NCI-H2196 treated with DMSO at 0.1 percent for 48 hours (cell line): ENCODE results near the gene MED4.
A peak's percentile ranks its signal among the peaks of the same experiment; 100 is the strongest.

ENCODE experiments used
- DNase-seq: peaks from one replicate; lab custom pipeline; 2025; ENCODE audit not compliant: unreplicated experiment; lab: John Stamatoyannopoulos, UW

MED4 gene

GRCh38 chr13:48038761-48039160, 56.1 kb downstream of the MED4 start:
- DNase-seq: no peak

- DNase-seq: peak; percentile 52
These were observed 57.3 kb downstream of the MED4 start, which contains the start of gene NUDT15 for GRCh38 chr13:48037346-48038173. TSS of gene NUDT15 (plus strand) at chr13:48037726. CDS start at chr13:48037747, 21 bp downstream.

GRCh38 chr13:48029859-48030258, 65.0 kb downstream of the MED4 start:
- DNase-seq: no peak

- no peak for DNase-seq
These were observed 66.8 kb downstream of the MED4 start for GRCh38 chr13:48028066-48028465.
